ENCODE data around the gene IGSF23. TPM values are rescaled to one million over a fixed set of nuclear protein-coding genes. Genes with fewer than 3 reads are reported as not detected.
"Not testable (repeated sequence)": the region's sequence is repeated elsewhere in the genome, so short reads cannot be mapped to it uniquely, and the experiment has no call there.

The IGSF23 gene
- polyA plus RNA-seq, 1 experiment = 0.27 TPM

- no peak overlapping the region for H3K27ac ChIP-seq (ENCODE audit: low read depth, low read length)
- no peak overlapping the region for H3K4me3 ChIP-seq (ENCODE audit: low read depth, low read length)
- H3K27me3 ChIP-seq (ENCODE audit: control insufficient read depth, insufficient read depth, low read length) = no peaks in the 10 kb centered on the region
- POLR2A ChIA-PET = no interaction called here
- H3K9me3 ChIP-seq (ENCODE audit: control insufficient read depth, insufficient read depth, low read length) = peaks cover 6% of the 10 kb centered on the region; the same call in 1 of the 2 replicates
- CTCF ChIA-PET = interaction anchor here (1.1 to 1.2 kb wide), 2 partner anchors 9 to 15 kb away, joined by 3 read pairs; no protein-coding TSS in a partner anchor
- TF ChIP-seq CTCF (IDR thresholded peaks at IDR 0.05; ENCODE audit: low read depth, low read length) = no peak
- DNase-seq (ENCODE audit: low read depth, low spot score) = no peak
Measured at GRCh38 chr19:44592451-44592890, 20.9 kb upstream of the IGSF23 start.

DNA sequence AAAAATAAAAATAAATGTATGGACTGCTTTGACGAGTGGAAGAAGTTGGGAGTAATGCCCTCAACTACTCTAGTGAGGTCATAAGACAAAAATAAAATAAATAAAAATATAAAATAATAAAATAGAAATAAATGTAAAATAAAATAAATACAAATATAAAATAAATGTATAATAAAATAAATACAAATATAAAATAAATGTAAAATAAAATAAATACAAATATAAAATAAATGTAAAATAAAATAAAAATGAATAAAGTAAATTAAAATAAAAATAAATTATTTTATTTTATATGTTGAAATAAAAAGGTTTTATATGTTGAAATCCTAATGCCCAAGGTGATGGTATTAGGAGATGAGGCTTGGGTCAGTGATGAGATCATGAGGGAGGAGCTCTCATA, 20.1 kb upstream of the IGSF23 start:
- Histone ChIP-seq H3K4me3 (ENCODE audit: low read depth, low read length) (no peak overlapping the region), H3K27me3 (ENCODE audit: control insufficient read depth, insufficient read depth, low read length) (no peaks in the 10 kb centered on the region), H3K27ac (ENCODE audit: low read depth, low read length) (no peak overlapping the region), H3K9me3 (ENCODE audit: control insufficient read depth, insufficient read depth, low read length) (peaks cover 9% of the 10 kb centered on the region)
- CTCF ChIA-PET = no interaction called here
- no peak for DNase-seq (ENCODE audit: low read depth, low spot score)
- no peak for TF ChIP-seq CTCF (IDR thresholded peaks at IDR 0.05; ENCODE audit: low read depth, low read length)
- POLR2A ChIA-PET = no interaction called here

DNA sequence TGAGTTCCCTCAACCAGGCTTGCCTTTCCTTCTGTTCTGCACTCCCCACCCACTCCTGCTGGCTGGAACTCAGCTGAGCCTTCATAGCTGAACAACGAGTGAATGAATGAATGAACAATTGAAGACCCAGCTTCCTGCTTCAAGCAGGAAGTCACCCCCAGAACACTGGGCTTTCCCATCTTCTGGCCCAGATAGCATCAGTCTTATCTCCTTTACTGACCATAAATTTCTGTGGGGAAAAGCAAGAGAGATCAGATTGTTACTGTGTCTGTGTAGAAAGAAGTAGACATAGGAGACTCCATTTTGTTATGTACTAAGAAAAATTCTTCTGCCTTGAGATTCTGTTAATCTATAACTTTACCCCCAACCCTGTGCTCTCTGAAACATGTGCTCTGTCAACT, 19.5 kb upstream of the IGSF23 start:
- CTCF ChIA-PET = not testable (repeated sequence)

DNA sequence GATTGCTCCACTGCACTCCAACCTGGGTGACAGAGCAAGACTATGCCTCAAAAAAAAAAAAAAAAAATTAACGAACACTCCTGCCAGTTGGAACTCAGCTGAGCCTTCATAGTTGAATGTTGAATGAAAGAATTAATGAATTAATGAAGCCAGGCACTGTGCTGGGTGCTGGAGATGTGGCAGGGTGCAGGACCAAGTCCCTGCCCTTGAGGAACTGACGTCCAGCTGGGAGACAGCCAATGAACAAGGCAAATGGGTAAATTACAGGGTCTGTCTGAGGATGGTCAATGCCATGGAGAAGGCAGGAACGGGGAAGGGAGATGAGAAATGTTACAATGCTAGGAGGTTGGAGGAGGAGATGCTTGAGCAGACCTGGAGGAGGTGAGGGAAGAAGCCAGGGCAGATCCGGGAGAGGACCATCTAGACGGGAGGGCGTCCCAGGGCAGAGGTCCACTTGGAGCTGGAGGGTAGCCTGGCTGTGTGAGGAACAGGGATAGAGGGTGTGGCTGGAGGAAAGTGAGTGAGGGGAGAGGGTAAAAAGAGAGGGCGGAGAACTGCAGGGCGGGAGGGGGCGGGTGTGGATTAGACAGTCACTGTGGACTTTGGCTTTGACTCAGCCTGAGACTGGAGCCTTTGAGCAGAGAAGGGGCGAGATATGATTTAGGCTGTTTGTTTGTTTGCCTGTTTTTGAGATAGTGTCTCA, 16.8 kb upstream of the IGSF23 start:
- POLR2A ChIA-PET = no interaction called here
- TF ChIP-seq CTCF (IDR thresholded peaks at IDR 0.05; ENCODE audit: low read depth, low read length) = no peak
- CTCF ChIA-PET = no interaction called here
- H3K4me3 ChIP-seq (ENCODE audit: low read depth, low read length) = no peak overlapping the region
- peaks cover 9% of the 10 kb centered on the region for H3K9me3 ChIP-seq (ENCODE audit: control insufficient read depth, insufficient read depth, low read length)
- no peak for DNase-seq (ENCODE audit: low read depth, low spot score)
- no peak overlapping the region for H3K27ac ChIP-seq (ENCODE audit: low read depth, low read length)
- no peaks in the 10 kb centered on the region for H3K27me3 ChIP-seq (ENCODE audit: control insufficient read depth, insufficient read depth, low read length)

More for the DNA sequence above, 19.5 kb upstream of the IGSF23 start:
- H3K4me3 ChIP-seq (ENCODE audit: low read depth, low read length); H3K27ac ChIP-seq (ENCODE audit: low read depth, low read length); H3K9me3 ChIP-seq (ENCODE audit: control insufficient read depth, insufficient read depth, low read length); H3K27me3 ChIP-seq (ENCODE audit: control insufficient read depth, insufficient read depth, low read length); POLR2A ChIA-PET; DNase-seq (ENCODE audit: low read depth, low spot score): not testable (repeated sequence)

DNA sequence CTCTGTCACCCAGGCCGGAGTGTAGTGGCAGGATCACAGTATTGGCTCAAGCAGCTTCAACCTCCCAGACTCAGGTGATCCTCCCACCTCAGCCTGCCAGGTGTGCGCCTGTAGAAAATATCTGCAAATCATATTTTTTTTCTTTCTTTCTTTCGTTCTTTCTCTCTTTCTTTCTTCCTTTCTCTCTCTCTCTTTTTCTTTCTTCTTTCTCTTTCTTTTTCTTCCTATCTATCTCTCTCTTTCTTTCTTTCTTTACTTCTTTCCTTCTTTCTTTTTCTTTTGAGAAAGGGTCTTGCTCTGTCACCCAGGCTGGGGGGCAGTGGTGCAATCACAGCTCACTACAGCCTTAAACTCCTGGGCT, 16.3 kb upstream of the IGSF23 start:
- Histone ChIP-seq H3K27ac (ENCODE audit: low read depth, low read length) (no peak overlapping the region), H3K9me3 (ENCODE audit: control insufficient read depth, insufficient read depth, low read length) (peaks cover 6% of the 10 kb centered on the region), H3K4me3 (ENCODE audit: low read depth, low read length) (no peak overlapping the region), H3K27me3 (ENCODE audit: control insufficient read depth, insufficient read depth, low read length) (no peaks in the 10 kb centered on the region)
- CTCF ChIA-PET = no interaction called here
- DNase-seq (ENCODE audit: low read depth, low spot score) = no peak
- TF ChIP-seq CTCF (IDR thresholded peaks at IDR 0.05; ENCODE audit: low read depth, low read length) = no peak
- POLR2A ChIA-PET = no interaction called here
